GM12878 (cell line): Measurements from ENCODE around the gene LPIN2. TPM values are rescaled to one million over a fixed set of nuclear protein-coding genes. Genes with fewer than 3 reads are reported as not detected.

Experiments used
- ATAC-seq: fragments of 200-7000 bp; cut with Tn5 transposase; 3 replicates; pipeline ENCODE4 v1.9.1; 2020; ENCODE audit warnings: mild to moderate bottlenecking, moderate library complexity
- BruUV-seq: library from RNA; stranded (reverse); fragments of 400-500 nt; replicated peaks from 2 replicates; lab custom pipeline; 2021; lab: Mats Ljungman, UMichigan
- CTCF ChIA-PET: fragments of 300-600 bp; sonication (Branson Sonifier 250); formaldehyde crosslinking; extraction: SDS; loops from one replicate; lab custom pipeline; 2021; ENCODE audit warnings: inconsistent platforms; lab: Yijun Ruan, JAX
- POLR2A ChIA-PET: fragments of 350-600 bp; formaldehyde crosslinking; extraction: SDS; loops from one replicate; lab custom pipeline; 2021; ENCODE audit warnings: inconsistent platforms; lab: Charles Lee
- RAD21 ChIA-PET: fragments of 300-600 bp; sonication (Branson Sonifier 250); formaldehyde crosslinking; loops from one replicate; lab custom pipeline; 2023; ENCODE audit warnings: antibody characterized with exemption; ENCODE audit not compliant: unreplicated experiment; lab: Charles Lee
- SMC1A ChIA-PET: fragments of 300-600 bp; sonication (Branson Sonifier 250); formaldehyde crosslinking; loops from one replicate; lab custom pipeline; 2023; ENCODE audit not compliant: unreplicated experiment, uncharacterized antibody; lab: Charles Lee
- DNase-seq: peaks from one replicate; pipeline ENCODE4 v3.0.0-alpha.2; 2011; ENCODE audit warnings: low read depth, low spot score
- FAIRE-seq: peaks from 3 replicates; lab custom pipeline; 2011; peaks lifted over from hg19 to GRCh38; lab: Jason Lieb, UNC
- H2AFZ ChIP-seq: 2 replicates; pipeline ENCODE4 v1.6.0; 2011; ENCODE audit warnings: low read depth, low read length, control low read depth; ENCODE audit not compliant: control insufficient read depth
- H3K27ac ChIP-seq: 2 replicates; pipeline ENCODE4 v1.5.1; 2011; ENCODE audit warnings: control low read depth; ENCODE audit not compliant: control insufficient read depth, insufficient read depth
- H3K27me3 ChIP-seq, 2 experiments: replicated peaks in 1 of 2; 2 replicates each; pipeline versions ENCODE4 v1.6.0 to v1.6.1; 2011; ENCODE audit warnings: low read length in 1 of 2; ENCODE audit not compliant: control insufficient read depth in 2 of 2, insufficient read depth in 2 of 2
- H3K36me3 ChIP-seq, 2 experiments: 2 replicates each; pipeline ENCODE4 v1.5.1; 2011; ENCODE audit warnings: low read length in 1 of 2; ENCODE audit not compliant: control insufficient read depth in 2 of 2, insufficient read depth in 2 of 2
- H3K4me1 ChIP-seq: 2 replicates; pipeline ENCODE4 v1.6.1; 2011; ENCODE audit warnings: mild to moderate bottlenecking, low read length, moderate library complexity, mixed read lengths; ENCODE audit not compliant: control insufficient read depth, insufficient read depth
- H3K4me2 ChIP-seq: 2 replicates; pipeline ENCODE4 v1.6.0; 2011; ENCODE audit warnings: control low read depth; ENCODE audit not compliant: control insufficient read depth, insufficient read depth
- H3K4me3 ChIP-seq: fragments of 200-600 bp; sonication (generic); 2 replicates; pipeline ENCODE4 v1.5.1; 2016
- H3K79me2 ChIP-seq: 2 replicates; pipeline ENCODE4 v1.6.0; 2011; ENCODE audit warnings: low read length; ENCODE audit not compliant: control insufficient read depth, insufficient read depth
- H3K9ac ChIP-seq: 2 replicates; pipeline ENCODE4 v1.8.0; 2011; ENCODE audit warnings: low read length, control low read depth, mixed read lengths; ENCODE audit not compliant: control insufficient read depth, insufficient read depth
- H3K9me3 ChIP-seq: replicated peaks from 3 replicates; pipeline ENCODE4 v1.5.1; 2011; ENCODE audit warnings: mild to moderate bottlenecking, low read length; ENCODE audit not compliant: control insufficient read depth, insufficient read depth
- H4K20me1 ChIP-seq: 2 replicates; pipeline ENCODE4 v1.6.0; 2011; ENCODE audit not compliant: control insufficient read depth, insufficient read depth
- CTCF ChIP-seq, 3 experiments: IDR thresholded peaks in 2 of 3; conservative IDR thresholded peaks in 1 of 3; 2 replicates each; pipeline ENCODE4 v1.5.1; 2011; ENCODE audit warnings: low read depth in 3 of 3, low read length in 3 of 3, mild to moderate bottlenecking in 3 of 3, control low read depth in 2 of 3, moderate library complexity in 2 of 3, inconsistent platforms in 1 of 3, mixed read lengths in 1 of 3; ENCODE audit not compliant: control insufficient read depth in 2 of 3, insufficient read depth in 1 of 3; ENCODE audit errors: extremely low read depth in 1 of 3
- CUX1 ChIP-seq: IDR thresholded peaks from 2 replicates; pipeline ENCODE4 v1.6.1; 2012; ENCODE audit warnings: improper control_type of control experiment, low read depth, low read length; ENCODE audit not compliant: insufficient replicate concordance
- HCFC1 ChIP-seq: fragments of 150-350 bp; IDR thresholded peaks from 2 replicates; pipeline ENCODE4 v1.6.1; 2014; ENCODE audit warnings: low read length
- HSF1 ChIP-seq: fragments of 150-350 bp; IDR thresholded peaks from 2 replicates; pipeline ENCODE4 v1.6.1; 2014; ENCODE audit warnings: mild to moderate bottlenecking, low read depth, low read length
- MTA2 ChIP-seq: fragments of 450-650 bp; IDR thresholded peaks from 2 replicates; pipeline ENCODE4 v1.6.1; 2016; ENCODE audit warnings: low read depth, mild to moderate bottlenecking, moderate library complexity
- NBN ChIP-seq: fragments of 450-650 bp; IDR thresholded peaks from 2 replicates; pipeline ENCODE4 v1.6.1; 2016
- NFXL1 ChIP-seq: fragments of 450-650 bp; IDR thresholded peaks from 2 replicates; pipeline ENCODE4 v1.6.1; 2017; ENCODE audit warnings: antibody characterized with exemption, mild to moderate bottlenecking, borderline replicate concordance
- SMAD5 ChIP-seq: IDR thresholded peaks from 2 replicates; pipeline ENCODE4 v1.6.1; 2016; ENCODE audit warnings: antibody characterized with exemption, low read depth
- YBX1 ChIP-seq: fragments of 450-650 bp; IDR thresholded peaks from 2 replicates; pipeline ENCODE4 v1.6.1; 2016; ENCODE audit warnings: antibody characterized with exemption
- ZNF274 ChIP-seq: IDR thresholded peaks from one replicate; pipeline ENCODE4 v1.8.0; 2011; ENCODE audit not compliant: insufficient read length, insufficient read depth
- ZNF622 ChIP-seq: fragments of 450-650 bp; IDR thresholded peaks from 2 replicates; pipeline ENCODE4 v1.6.1; 2017; ENCODE audit warnings: mild to moderate bottlenecking, inconsistent platforms
- WGBS: methylation state at CpG from one replicate; pipeline ENCODE4 v1.1.6; 2016; ENCODE audit warnings: low lambda C conversion rate; ENCODE audit not compliant: insufficient replicate concordance, insufficient coverage; ENCODE audit errors: missing lambda C conversion rate; 5-methylcytosine and 5-hydroxymethylcytosine counted together
- in situ Hi-C: fragments of 300-500 bp; cut with MboI; formaldehyde crosslinking; loops from 9 replicates; pipeline ENCODE4 v1.14.3; 2018; ENCODE audit warnings: mixed read lengths
- intact Hi-C: fragments of 100-400 bp; cut with micrococcal nuclease; formaldehyde crosslinking; loops from one replicate; pipeline ENCODE4 v1.14.2; 2022; ENCODE audit not compliant: unreplicated experiment
- polyA plus RNA-seq, 11 experiments: library from polyadenylated mRNA; depleted of rRNA in 4 of 11; unstranded in 6 of 11; stranded (reverse) in 5 of 11; fragments of >200 nt; fragmentation: Nextera tagmentation in 4 of 11; fragmentation: Illumina TruSeq in 1 of 11; extraction: Ambion mirVana in 4 of 11; extraction: Trizol in 1 of 11; gene quantifications; 1 replicate in 1 of 11; 2 replicates in 10 of 11; pipeline versions ENCODE4 v1.2.1 to v1.2.3, GENCODE V29; 2011 to 2016; ENCODE audit warnings: inconsistent platforms in 2 of 11, missing spikeins in 2 of 11, low read depth in 1 of 11
- total RNA-seq, 4 experiments: library from RNA; depleted of rRNA in 3 of 4; stranded (reverse); fragments of >200 nt in 3 of 4; fragmentation: Illumina TruSeq in 1 of 4; extraction: Trizol in 1 of 4; gene quantifications; 2 replicates each; pipeline versions ENCODE4 v1.2.1 to v1.2.3, GENCODE V29; 2013 to 2021

LPIN2 gene
- total and polyA plus RNA-seq, 10 of the 15 experiments (the other 5 are each of a cell fraction or from before 2014, with no cell fraction given), result 4.1 to 28.0 (median 15.9) TPM

- no peaks in the 10 kb centered on the region for H3K79me2 ChIP-seq
- H3K4me3 ChIP-seq, result no peak overlapping the region
- intact Hi-C loops, result no loop called here
- SMC1A ChIA-PET, result interaction anchor here (0.7 kb wide), 1 partner anchor 20 kb away, joined by 3 read pairs; no protein-coding TSS in a partner anchor
- no peaks in the 10 kb centered on the region for H3K9me3 ChIP-seq
- peaks cover 14% of the 10 kb centered on the region for H3K4me1 ChIP-seq
- FAIRE-seq, result no peak
- H2AFZ ChIP-seq, result no peak overlapping the region
- no peak overlapping the region for H3K27ac ChIP-seq
- CTCF ChIA-PET, result interaction anchor here (1.7 kb wide), 1 partner anchor 22 kb away, joined by 4 read pairs; no protein-coding TSS in a partner anchor
- RAD21 ChIA-PET, result no interaction called here
- H3K27me3 ChIP-seq, result no peaks in the 10 kb centered on the region
- TF ChIP-seq ZNF274 (no peak), MTA2 (no peak), NBN (no peak), SMAD5 (no peak), NFXL1 (no peak), HCFC1 (no peak), YBX1 (no peak), CTCF (IDR thresholded peaks at IDR 0.05 in 2 of 3, conservative IDR thresholded peaks at IDR 0.05 in 1 of 3; ENCODE audit: control insufficient read depth in 2 of 3, extremely low read depth in 1 of 3, insufficient read depth in 1 of 3, low read depth in 3 of 3, low read length in 3 of 3) (no peak), CUX1 (no peak), ZNF622 (no peak), HSF1 (no peak)
- TF ChIP-seq, all 136 proteins: peak for 0
- ATAC-seq, result no peak
- POLR2A ChIA-PET, result no interaction called here
- Histone ChIP-seq H3K36me3 (no peaks in the 10 kb centered on the region), H3K4me2 (no peak overlapping the region), H3K9ac (no peak overlapping the region), H4K20me1 (no peaks in the 10 kb centered on the region)
- no TSS peak for BruUV-seq
- DNase-seq, result no peak
- 73% methylated on average over 2 of the region's 2 CpGs for WGBS
- in situ Hi-C loops, result no loop called here
Observed at GRCh38 chr18:3040173-3040572, 27.2 kb upstream of the LPIN2 start.
